Fibroblast of pulmonary artery (primary cell): Measurements from ENCODE around the gene RGS16.

Experiments used
- DNase-seq: peaks from one replicate; pipeline ENCODE4 v3.0.0-alpha.2; 2010; ENCODE audit warnings: low read depth
- H3K4me3 ChIP-seq: replicated peaks from 2 replicates; pipeline ENCODE4 v1.5.1; 2011; ENCODE audit warnings: low read depth, mild to moderate bottlenecking, control low read depth, low read length, moderate library complexity
- TF ChIP-seq, protein P1 (sequence below): IDR thresholded peaks from 2 replicates; pipeline ENCODE4 v1.5.1; 2011; ENCODE audit warnings: mild to moderate bottlenecking, control low read depth, low read length, inconsistent platforms; ENCODE audit errors: missing control alignments

Gene RGS16

DNA sequence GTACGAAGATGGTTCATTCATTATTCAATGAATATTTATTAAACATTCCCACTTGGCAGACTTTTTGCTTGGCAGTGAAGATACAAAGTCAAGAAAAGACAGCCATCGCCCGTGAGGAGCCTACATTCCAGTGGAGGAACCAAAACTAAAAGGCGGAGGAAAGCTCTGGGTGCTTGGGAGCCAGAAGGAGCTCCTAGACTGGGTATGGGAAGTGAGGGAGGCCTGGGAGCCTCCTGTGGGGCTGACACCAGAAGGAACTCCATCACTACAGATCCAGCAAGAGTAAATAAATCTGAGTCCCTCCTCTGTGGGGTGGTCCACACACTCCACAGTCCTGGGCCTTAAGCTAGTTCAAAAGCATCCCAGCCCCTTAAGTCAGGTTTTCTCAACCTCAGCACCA is 30.0 kb downstream of the RGS16 start:
- H3K4me3 ChIP-seq = no peak overlapping the region
- TF ChIP-seq, protein P1, sequence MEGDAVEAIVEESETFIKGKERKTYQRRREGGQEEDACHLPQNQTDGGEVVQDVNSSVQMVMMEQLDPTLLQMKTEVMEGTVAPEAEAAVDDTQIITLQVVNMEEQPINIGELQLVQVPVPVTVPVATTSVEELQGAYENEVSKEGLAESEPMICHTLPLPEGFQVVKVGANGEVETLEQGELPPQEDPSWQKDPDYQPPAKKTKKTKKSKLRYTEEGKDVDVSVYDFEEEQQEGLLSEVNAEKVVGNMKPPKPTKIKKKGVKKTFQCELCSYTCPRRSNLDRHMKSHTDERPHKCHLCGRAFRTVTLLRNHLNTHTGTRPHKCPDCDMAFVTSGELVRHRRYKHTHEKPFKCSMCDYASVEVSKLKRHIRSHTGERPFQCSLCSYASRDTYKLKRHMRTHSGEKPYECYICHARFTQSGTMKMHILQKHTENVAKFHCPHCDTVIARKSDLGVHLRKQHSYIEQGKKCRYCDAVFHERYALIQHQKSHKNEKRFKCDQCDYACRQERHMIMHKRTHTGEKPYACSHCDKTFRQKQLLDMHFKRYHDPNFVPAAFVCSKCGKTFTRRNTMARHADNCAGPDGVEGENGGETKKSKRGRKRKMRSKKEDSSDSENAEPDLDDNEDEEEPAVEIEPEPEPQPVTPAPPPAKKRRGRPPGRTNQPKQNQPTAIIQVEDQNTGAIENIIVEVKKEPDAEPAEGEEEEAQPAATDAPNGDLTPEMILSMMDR = no peak
- DNase-seq = no peak

DNA sequence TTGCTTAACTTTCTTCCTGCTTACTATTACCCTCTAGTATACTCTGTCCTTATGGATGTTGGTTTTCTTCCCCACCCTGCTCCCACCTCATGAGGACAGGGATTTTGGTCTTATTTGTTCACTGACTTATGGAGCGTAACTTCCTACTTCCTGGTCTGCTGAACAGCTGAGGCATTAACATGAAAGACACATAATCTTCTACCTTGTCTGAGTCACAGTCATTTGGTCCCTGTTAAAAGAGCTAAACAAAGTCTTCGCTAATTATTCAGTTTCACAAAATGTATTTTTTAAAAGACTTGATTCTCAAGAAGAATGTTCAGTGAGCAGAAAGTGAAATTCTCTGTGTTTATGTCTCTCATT is 33.6 kb downstream of the RGS16 start:
- TF ChIP-seq, protein P1 = no peak
- DNase-seq = no peak
- no peak overlapping the region for H3K4me3 ChIP-seq

DNA sequence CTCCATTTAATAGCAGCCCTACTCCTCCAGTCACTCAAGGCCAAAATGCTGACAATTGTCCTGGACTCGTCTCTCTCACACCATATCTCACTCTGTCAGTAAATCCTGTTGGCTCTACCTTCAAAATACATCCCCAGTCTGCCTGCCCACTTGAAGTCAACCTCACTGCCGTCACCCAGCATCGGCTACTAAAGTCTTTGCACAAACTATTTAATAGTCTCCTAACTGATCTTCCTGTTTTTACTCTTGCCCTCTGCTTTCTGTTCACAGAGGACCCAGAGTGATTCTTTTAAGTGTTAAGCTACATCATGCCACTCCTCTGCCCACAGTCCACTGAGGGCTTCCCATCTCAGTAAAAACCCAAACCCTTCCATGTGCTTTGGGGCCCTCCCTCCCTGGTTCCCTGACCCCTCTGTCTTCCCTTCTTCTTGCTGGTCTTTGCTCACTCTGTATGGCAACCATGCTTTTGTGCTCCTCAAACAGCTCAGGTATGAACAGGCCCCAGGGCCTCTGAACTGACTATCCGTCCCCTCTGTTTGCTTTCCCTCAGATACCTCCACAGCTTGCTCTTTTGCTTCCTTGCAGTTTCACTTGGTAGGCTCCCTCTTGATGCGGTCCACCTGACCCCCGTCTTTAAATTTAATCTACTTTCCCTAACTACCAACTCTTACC is 34.1 kb downstream of the RGS16 start:
- TF ChIP-seq, protein P1 = no peak
- DNase-seq = no peak
- H3K4me3 ChIP-seq = no peak overlapping the region

DNA sequence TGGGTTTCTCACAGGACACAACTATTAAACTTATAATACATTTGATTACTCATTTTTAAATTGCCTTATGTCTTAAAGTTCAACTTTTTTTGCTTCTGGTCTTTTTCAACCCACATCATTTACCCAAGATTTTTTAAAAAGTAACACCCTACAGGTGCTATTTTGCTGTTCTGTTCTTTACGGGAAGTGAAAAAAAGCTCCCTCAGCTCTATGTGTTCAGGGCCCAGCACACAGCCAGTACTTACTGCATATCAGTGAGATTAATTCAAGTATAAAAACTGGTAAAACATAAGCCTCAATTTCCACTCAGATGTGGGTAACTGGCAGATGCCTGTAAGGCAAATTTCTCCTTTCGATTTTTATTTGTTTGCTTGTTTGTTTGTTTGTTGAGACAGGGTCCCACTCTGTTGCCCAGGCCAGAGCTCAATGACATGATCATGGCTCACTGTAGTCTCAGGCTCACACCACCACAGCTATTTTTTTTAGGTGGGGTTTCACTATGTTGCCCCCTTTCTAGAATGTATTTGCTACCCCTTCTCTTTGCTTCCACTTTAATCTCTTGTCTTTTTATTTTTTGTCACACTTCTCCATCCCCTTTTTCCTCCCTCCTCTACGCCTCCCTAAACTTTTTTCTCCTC is 35.4 kb downstream of the RGS16 start:
- no peak overlapping the region for H3K4me3 ChIP-seq
- TF ChIP-seq, protein P1 = no peak
- DNase-seq = no peak

DNA sequence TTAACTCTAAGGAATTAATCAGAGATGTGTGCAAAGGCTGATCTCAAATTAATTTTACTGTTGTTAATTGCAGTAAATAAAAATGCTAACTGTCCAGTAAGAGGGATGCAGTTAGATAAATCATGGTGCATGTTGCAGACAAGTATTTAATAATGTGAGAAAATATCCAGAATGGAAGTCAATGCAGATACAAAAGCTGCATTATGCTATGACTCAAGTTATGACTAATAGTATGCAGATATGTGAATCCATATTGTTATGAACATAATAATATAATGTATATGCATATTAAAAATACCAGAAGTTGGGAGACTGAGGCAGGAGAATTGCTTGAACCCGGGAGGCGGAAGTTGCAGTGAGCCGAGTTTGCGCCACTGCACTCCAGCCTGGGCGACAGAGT is 36.6 kb downstream of the RGS16 start:
- DNase-seq = no peak
- no peak overlapping the region for H3K4me3 ChIP-seq
- TF ChIP-seq, protein P1 = no peak

DNA sequence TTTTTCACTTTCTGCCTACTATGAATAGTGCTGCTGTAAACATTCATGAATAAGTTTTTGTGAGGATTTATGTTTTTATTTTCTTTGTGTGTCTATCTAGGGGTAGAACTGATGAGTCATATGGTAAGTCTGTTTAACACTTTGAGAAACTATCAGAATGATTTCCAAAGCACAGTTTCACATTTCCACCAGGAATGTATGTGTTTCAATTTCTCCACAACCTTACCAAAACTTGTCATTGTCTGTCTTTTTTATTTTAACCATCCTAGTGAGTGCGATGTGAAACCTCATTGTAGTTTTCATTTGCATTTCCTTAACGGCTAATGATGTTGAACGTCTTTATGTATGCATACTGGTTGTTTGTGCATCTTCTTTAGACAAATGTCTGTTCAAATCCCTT is 38.7 kb downstream of the RGS16 start:
- DNase-seq = no peak
- TF ChIP-seq, protein P1 = no peak
- H3K4me3 ChIP-seq = no peak overlapping the region
